Left ventricle myocardium inferior (tissue), 1 donor: ENCODE results near the gene PCYT1A. TPM values are rescaled to one million over a fixed set of nuclear protein-coding genes. Genes with fewer than 3 reads are reported as not detected.

Source experiments
- DNase-seq: peaks from one replicate; pipeline ENCODE4 v3.0.0-alpha.2; 2020
- H3K27ac ChIP-seq: fragments of 200-600 bp; replicated peaks from 2 replicates; pipeline ENCODE4 v1.8.0; 2021
- H3K27me3 ChIP-seq: fragments of 200-600 bp; 2 replicates; pipeline ENCODE4 v1.8.0; 2021; ENCODE audit warnings: low read depth
- H3K36me3 ChIP-seq: fragments of 200-600 bp; 2 replicates; pipeline ENCODE4 v1.8.0; 2021
- H3K4me1 ChIP-seq: fragments of 200-600 bp; 2 replicates; pipeline ENCODE4 v1.8.0; 2021
- H3K4me3 ChIP-seq: fragments of 200-600 bp; 2 replicates; pipeline ENCODE4 v1.8.0; 2021; ENCODE audit warnings: mild to moderate bottlenecking, moderate library complexity
- H3K9me3 ChIP-seq: fragments of 200-600 bp; replicated peaks from 2 replicates; pipeline ENCODE4 v1.8.0; 2021
- CTCF ChIP-seq: fragments of 200-600 bp; IDR thresholded peaks from 2 replicates; pipeline ENCODE4 v1.8.0; 2021; ENCODE audit warnings: antibody characterized with exemption, mild to moderate bottlenecking, borderline replicate concordance
- intact Hi-C: fragments of 100-400 bp; cut with micrococcal nuclease; formaldehyde crosslinking; loops from one replicate; pipeline ENCODE4 v1.11.0; 2022
- total RNA-seq: library from RNA; stranded (reverse); fragmentation: NEBNext Ultra II Directional; extraction: Animal tissue kit (Norgen Biotek cat#: 25700); gene quantifications from one replicate; pipeline ENCODE4 v1.2.1, GENCODE V29; 2021
- donor health status: DM: no; HTN: yes; CAD: no; lungs with severe emphysema.

Gene PCYT1A
- total RNA-seq, 1 donor from 2014 or later, result 93.6 TPM

GRCh38 chr3:196240424-196240823, 47.1 kb downstream of the PCYT1A start:
- Histone ChIP-seq H3K4me1 (peaks cover 4% of the 10 kb centered on the region), H3K36me3 (peaks cover 75% of the 10 kb centered on the region), H3K9me3 (no peaks in the 10 kb centered on the region), H3K27me3 (no peaks in the 10 kb centered on the region), H3K4me3 (no peak overlapping the region), H3K27ac (no peak overlapping the region)
- DNase-seq, result no peak
- TF ChIP-seq CTCF, result no peak
- intact Hi-C loops, result no loop called here

- no peak for DNase-seq
- intact Hi-C loops, result no loop called here
- Histone ChIP-seq H3K27me3 (no peaks in the 10 kb centered on the region), H3K36me3 (peaks cover 75% of the 10 kb centered on the region), H3K27ac (no peak overlapping the region), H3K4me1 (no peaks in the 10 kb centered on the region), H3K9me3 (no peaks in the 10 kb centered on the region), H3K4me3 (no peak overlapping the region)
- no peak for TF ChIP-seq CTCF
These were observed 48.6 kb downstream of the PCYT1A start for GRCh38 chr3:196238612-196239560.

GRCh38 chr3:196237203-196237602, 50.3 kb downstream of the PCYT1A start:
- H3K36me3 ChIP-seq, result peaks cover 72% of the 10 kb centered on the region
- intact Hi-C loops, result no loop called here

GRCh38 chr3:196236223-196236622, 51.3 kb downstream of the PCYT1A start:
- H3K36me3 ChIP-seq, result peaks cover 62% of the 10 kb centered on the region
- H3K9me3 ChIP-seq, result no peaks in the 10 kb centered on the region
- H3K27ac ChIP-seq, result no peak overlapping the region
- H3K4me3 ChIP-seq, result no peak overlapping the region
- intact Hi-C loops, result no loop called here
- DNase-seq, result no peak
- no peak for TF ChIP-seq CTCF
- H3K27me3 ChIP-seq, result no peaks in the 10 kb centered on the region
- no peaks in the 10 kb centered on the region for H3K4me1 ChIP-seq

More at GRCh38 chr3:196237203-196237602, 50.3 kb downstream of the PCYT1A start:
- H3K27me3 ChIP-seq, result no peaks in the 10 kb centered on the region
- no peak for DNase-seq
- H3K4me1 ChIP-seq, result no peaks in the 10 kb centered on the region
- H3K4me3 ChIP-seq, result no peak overlapping the region
- no peaks in the 10 kb centered on the region for H3K9me3 ChIP-seq
- no peak overlapping the region for H3K27ac ChIP-seq
- no peak for TF ChIP-seq CTCF

- no peaks in the 10 kb centered on the region for H3K4me1 ChIP-seq
- H3K36me3 ChIP-seq, result peaks cover 56% of the 10 kb centered on the region
- intact Hi-C loops, result no loop called here
- no peak overlapping the region for H3K4me3 ChIP-seq
- no peak overlapping the region for H3K27ac ChIP-seq
- no peak for TF ChIP-seq CTCF
- no peaks in the 10 kb centered on the region for H3K27me3 ChIP-seq
- H3K9me3 ChIP-seq, result no peaks in the 10 kb centered on the region
- no peak for DNase-seq
These were observed 51.9 kb downstream of the PCYT1A start for GRCh38 chr3:196235452-196236122.
